Breast epithelium (tissue), 4 donors: ENCODE measurements around the gene UBAC1. TPM values are rescaled to one million over a fixed set of nuclear protein-coding genes. Genes with fewer than 3 reads are reported as not detected.

Source experiments
- DNase-seq, 2 donors: peaks; one replicate each; pipeline ENCODE4 v3.0.0-alpha.2; 2019; ENCODE audit warnings: low spot score in 2 of 2
- H3K27ac ChIP-seq, 2 donors: fragments of 200-600 bp; sonication (generic) in 1 of 2; one replicate each; pipeline ENCODE4 v1.5.1; 2016 to 2019; ENCODE audit warnings: mild to moderate bottlenecking in 1 of 2
- H3K27me3 ChIP-seq, 2 donors: fragments of 200-600 bp; sonication (generic) in 1 of 2; one replicate each; pipeline versions ENCODE4 v1.5.1 to v1.6.0; 2017 to 2019; ENCODE audit warnings: control low read depth in 1 of 2, mild to moderate bottlenecking in 1 of 2
- H3K36me3 ChIP-seq: fragments of 200-600 bp; one replicate; pipeline ENCODE4 v1.5.1; 2019
- H3K4me1 ChIP-seq, 2 donors: fragments of 200-600 bp; sonication (generic); one replicate each; pipeline ENCODE4 v1.5.1; 2016 to 2019; ENCODE audit warnings: control low read depth in 1 of 2
- H3K4me3 ChIP-seq, 3 donors: fragments of 200-600 bp; sonication (generic); 1 replicate in 2 of 3; 2 replicates in 1 of 3; pipeline ENCODE4 v1.5.1; 2016 to 2019; ENCODE audit warnings: mild to moderate bottlenecking in 3 of 3, moderate library complexity in 2 of 3
- H3K9me3 ChIP-seq, 2 donors: fragments of 200-600 bp; sonication (generic) in 1 of 2; one replicate each; pipeline ENCODE4 v1.5.1; 2016 to 2019; ENCODE audit warnings: control low read depth in 1 of 2
- CTCF ChIP-seq, 3 donors: fragments of 450-650 bp; IDR thresholded peaks; one replicate each; pipeline ENCODE4 v1.5.1; 2016 to 2017; ENCODE audit warnings: antibody characterized with exemption in 3 of 3, mild to moderate bottlenecking in 3 of 3, moderate library complexity in 3 of 3
- POLR2A ChIP-seq: fragments of 450-650 bp; IDR thresholded peaks from one replicate; pipeline ENCODE4 v1.6.1; 2016; ENCODE audit warnings: antibody characterized with exemption, mild to moderate bottlenecking, moderate library complexity
- POLR2AphosphoS5 ChIP-seq, 3 donors: sonication (generic); formaldehyde crosslinking; IDR thresholded peaks; one replicate each; pipeline ENCODE4 v1.6.1; 2017; ENCODE audit warnings: antibody characterized with exemption in 3 of 3
- intact Hi-C: fragments of 100-400 bp; cut with DNase I; formaldehyde crosslinking; loops from one replicate; pipeline ENCODE4 v1.15.1; 2023; ENCODE audit warnings: low total_unique reads
- total RNA-seq, 3 donors: library from RNA; depleted of rRNA; stranded (reverse); fragments of >200 nt; gene quantifications; one replicate each; pipeline ENCODE4 v1.1.0, GENCODE V29; 2016

UBAC1 gene
- total RNA-seq, 3 donors from 2014 or later, result 39.2 to 53.0 (median 45.6) TPM

GRCh38 chr9:135905380-135906258 lies 55.6 kb downstream of the UBAC1 start:
- intact Hi-C loops, result no loop called here
- peak in 1 of 2 donors; percentile 40 for DNase-seq
- no peak for TF ChIP-seq CTCF (IDR thresholded peaks at IDR 0.05)
- H3K27ac ChIP-seq, result peak overlapping the region; percentile 30 to 56
- no peaks in the 10 kb centered on the region for H3K9me3 ChIP-seq
- H3K4me1 ChIP-seq, result peaks cover 5 to 13% of the 10 kb centered on the region in 2 donors
- H3K4me3 ChIP-seq, result peak overlapping the region; percentile 70 to 94 (median 72)
- H3K36me3 ChIP-seq, result no peaks in the 10 kb centered on the region
- no peaks in the 10 kb centered on the region for H3K27me3 ChIP-seq

- intact Hi-C loops, result no loop called here
- H3K9me3 ChIP-seq, result no peaks in the 10 kb centered on the region
- no peak for TF ChIP-seq CTCF (IDR thresholded peaks at IDR 0.05)
- no peak for TF ChIP-seq POLR2A
- TF ChIP-seq POLR2AphosphoS5 (IDR thresholded peaks at IDR 0.05), result no peak
- H3K27ac ChIP-seq, result no peak overlapping the region
- no peak for DNase-seq
- peaks cover 5 to 9% of the 10 kb centered on the region in 2 donors for H3K4me1 ChIP-seq
- H3K4me3 ChIP-seq, result no peak overlapping the region
- H3K27me3 ChIP-seq, result no peaks in the 10 kb centered on the region
- H3K36me3 ChIP-seq, result no peaks in the 10 kb centered on the region
Measured at GRCh38 chr9:135903786-135904520, 57.2 kb downstream of the UBAC1 start.

GRCh38 chr9:135903358-135903656 lies 57.9 kb downstream of the UBAC1 start:
- Histone ChIP-seq H3K4me3 (no peak overlapping the region), H3K27ac (no peak overlapping the region), H3K9me3 (no peaks in the 10 kb centered on the region), H3K27me3 (no peaks in the 10 kb centered on the region), H3K4me1 (peaks cover 2 to 3% of the 10 kb centered on the region in 2 donors), H3K36me3 (no peaks in the 10 kb centered on the region)
- TF ChIP-seq CTCF (IDR thresholded peaks at IDR 0.05) (no peak), POLR2A (no peak), POLR2AphosphoS5 (IDR thresholded peaks at IDR 0.05) (no peak)
- intact Hi-C loops, result no loop called here
- no peak for DNase-seq

- Histone ChIP-seq H3K27ac (no peak overlapping the region), H3K4me3 (no peak overlapping the region), H3K4me1 (no peaks in the 10 kb centered on the region), H3K27me3 (no peaks in the 10 kb centered on the region), H3K36me3 (no peaks in the 10 kb centered on the region), H3K9me3 (no peaks in the 10 kb centered on the region)
- DNase-seq, result no peak
- no peak for TF ChIP-seq CTCF (IDR thresholded peaks at IDR 0.05)
- no peak for TF ChIP-seq POLR2AphosphoS5 (IDR thresholded peaks at IDR 0.05)
- TF ChIP-seq POLR2A, result no peak
- intact Hi-C loops, result no loop called here
Measured at GRCh38 chr9:135902655-135903357, 58.4 kb downstream of the UBAC1 start.
